SK-N-SH treated with all-trans-retinoic acid at 6 μM for 48 hours (cell line): ENCODE data around the gene ADAMTS2.

Experiments
- ATAC-seq: fragments of 200-7000 bp; cut with Tn5 transposase; 3 replicates; pipeline ENCODE4 v1.9.1; 2020; ENCODE audit warnings: mild to moderate bottlenecking, moderate library complexity
- ARNTL ChIP-seq: fragments of 450-650 bp; formaldehyde crosslinking; IDR thresholded peaks from 2 replicates; pipeline ENCODE4 v1.5.0; 2020; ENCODE audit warnings: low read depth, mild to moderate bottlenecking, moderate library complexity, borderline replicate concordance
- BACH2 ChIP-seq: fragments of 250-450 bp; sonication (Bioruptor Pico); IDR thresholded peaks from 2 replicates; pipeline ENCODE4 v1.9.0; 2021; ENCODE audit warnings: mild to moderate bottlenecking, borderline replicate concordance
- CREB5 ChIP-seq: fragments of 250-450 bp; sonication (Bioruptor Pico); IDR thresholded peaks from 2 replicates; pipeline ENCODE4 v1.5.1; 2020; ENCODE audit warnings: low read depth, mild to moderate bottlenecking, moderate library complexity
- CSDC2 ChIP-seq: fragments of 250-450 bp; sonication (Bioruptor Pico); IDR thresholded peaks from 2 replicates; pipeline ENCODE4 v1.5.0; 2020; ENCODE audit warnings: mild to moderate bottlenecking, moderate library complexity
- CSRNP3 ChIP-seq: fragments of 250-450 bp; sonication (Bioruptor Pico); IDR thresholded peaks from 2 replicates; pipeline ENCODE4 v1.5.1; 2021; ENCODE audit warnings: mild to moderate bottlenecking, moderate library complexity
- ESRRG ChIP-seq: fragments of 250-450 bp; sonication (Bioruptor Pico); IDR thresholded peaks from 2 replicates; pipeline ENCODE4 v1.6.1; 2021; ENCODE audit warnings: mild to moderate bottlenecking
- GLIS3 ChIP-seq: fragments of 250-450 bp; sonication (Bioruptor Pico); IDR thresholded peaks from 2 replicates; pipeline ENCODE4 v1.5.0; 2020; ENCODE audit warnings: mild to moderate bottlenecking, moderate library complexity
- ISL1 ChIP-seq: fragments of 250-450 bp; sonication (Bioruptor Pico); IDR thresholded peaks from 2 replicates; pipeline ENCODE4 v2.1.2; 2022; ENCODE audit warnings: mild to moderate bottlenecking, moderate library complexity
- OSR1 ChIP-seq: fragments of 250-450 bp; sonication (Bioruptor Pico); IDR thresholded peaks from 2 replicates; pipeline ENCODE4 v1.8.0; 2022; ENCODE audit warnings: moderate library complexity, mild to moderate bottlenecking, inconsistent platforms
- PPARA ChIP-seq: fragments of 250-450 bp; sonication (Bioruptor Pico); IDR thresholded peaks from 2 replicates; pipeline ENCODE4 v1.5.0; 2020; ENCODE audit warnings: mild to moderate bottlenecking, borderline replicate concordance
- SNAI2 ChIP-seq: fragments of 250-450 bp; sonication (Bioruptor Pico); IDR thresholded peaks from 2 replicates; pipeline ENCODE4 v1.5.0; 2020; ENCODE audit warnings: mild to moderate bottlenecking, moderate library complexity
- TCF4 ChIP-seq: fragments of 250-450 bp; sonication (Bioruptor Pico); IDR thresholded peaks from 2 replicates; pipeline ENCODE4 v1.8.0; 2021; ENCODE audit warnings: mild to moderate bottlenecking, moderate library complexity, borderline replicate concordance
- TOX ChIP-seq: fragments of 250-450 bp; sonication (Bioruptor Pico); IDR thresholded peaks from 2 replicates; pipeline ENCODE4 v1.8.0; 2021; ENCODE audit warnings: mild to moderate bottlenecking, moderate library complexity, borderline replicate concordance
- ZC3H10 ChIP-seq: fragments of 250-450 bp; sonication (Bioruptor Pico); IDR thresholded peaks from 2 replicates; pipeline ENCODE4 v1.5.1; 2021; ENCODE audit warnings: mild to moderate bottlenecking, moderate library complexity
- ZFP3 ChIP-seq: fragments of 250-450 bp; sonication (Bioruptor Pico); IDR thresholded peaks from 2 replicates; pipeline ENCODE4 v1.5.0; 2020; ENCODE audit warnings: mild to moderate bottlenecking, moderate library complexity
- ZFP30 ChIP-seq: fragments of 450-650 bp; formaldehyde crosslinking; IDR thresholded peaks from 2 replicates; pipeline ENCODE4 v1.5.0; 2022; ENCODE audit warnings: mild to moderate bottlenecking, moderate library complexity
- ZNF565 ChIP-seq: fragments of 450-650 bp; formaldehyde crosslinking; conservative IDR thresholded peaks from 2 replicates; pipeline ENCODE4 v1.5.0; 2020; ENCODE audit warnings: low read depth, mild to moderate bottlenecking, moderate library complexity
- ZNF70 ChIP-seq: fragments of 450-650 bp; formaldehyde crosslinking; IDR thresholded peaks from 2 replicates; pipeline ENCODE4 v1.5.0; 2020; ENCODE audit warnings: mild to moderate bottlenecking, moderate library complexity
- ZNF8 ChIP-seq: fragments of 450-650 bp; formaldehyde crosslinking; IDR thresholded peaks from 2 replicates; pipeline ENCODE4 v1.5.0; 2020; ENCODE audit warnings: mild to moderate bottlenecking, moderate library complexity
- TF ChIP-seq, protein P1 (sequence below): fragments of 250-450 bp; sonication (Bioruptor Pico); IDR thresholded peaks from 2 replicates; pipeline ENCODE4 v1.5.0; 2020; ENCODE audit warnings: mild to moderate bottlenecking, moderate library complexity
- TF ChIP-seq, protein P2 (sequence below): fragments of 250-450 bp; sonication (Bioruptor Pico); IDR thresholded peaks from 2 replicates; pipeline ENCODE4 v1.8.0; 2020; ENCODE audit warnings: mild to moderate bottlenecking, moderate library complexity, borderline replicate concordance

The ADAMTS2 gene

DNA sequence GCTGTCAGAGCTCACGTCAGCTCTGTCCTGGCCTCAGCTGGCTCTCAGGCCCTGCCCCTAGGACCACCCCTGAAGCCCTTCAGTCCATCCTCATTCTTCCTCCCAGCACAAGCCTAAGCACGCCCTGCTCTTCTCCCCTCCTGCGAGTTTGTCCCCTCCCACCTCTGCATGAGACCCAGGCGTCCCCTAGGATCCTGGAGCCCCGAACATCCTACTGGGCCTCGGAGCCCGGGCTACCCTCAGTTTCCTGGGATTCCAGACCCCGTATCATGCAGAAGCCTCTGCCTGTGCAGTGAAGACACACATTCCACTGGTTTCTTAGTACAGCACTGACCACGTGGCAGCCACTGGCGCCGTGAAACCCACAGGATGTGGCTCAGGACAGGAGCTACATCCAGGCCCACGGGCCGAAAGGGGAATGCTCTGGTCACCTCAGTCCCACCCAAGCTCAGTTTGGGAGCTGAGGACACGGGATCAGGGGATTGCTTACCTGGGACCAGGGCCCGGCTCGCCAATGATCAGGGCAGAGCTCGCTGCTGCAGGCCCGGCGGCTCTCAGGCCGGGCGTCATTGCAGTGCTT is 220.9 kb downstream of the ADAMTS2 start (continued):
- TF ChIP-seq, protein P1, sequence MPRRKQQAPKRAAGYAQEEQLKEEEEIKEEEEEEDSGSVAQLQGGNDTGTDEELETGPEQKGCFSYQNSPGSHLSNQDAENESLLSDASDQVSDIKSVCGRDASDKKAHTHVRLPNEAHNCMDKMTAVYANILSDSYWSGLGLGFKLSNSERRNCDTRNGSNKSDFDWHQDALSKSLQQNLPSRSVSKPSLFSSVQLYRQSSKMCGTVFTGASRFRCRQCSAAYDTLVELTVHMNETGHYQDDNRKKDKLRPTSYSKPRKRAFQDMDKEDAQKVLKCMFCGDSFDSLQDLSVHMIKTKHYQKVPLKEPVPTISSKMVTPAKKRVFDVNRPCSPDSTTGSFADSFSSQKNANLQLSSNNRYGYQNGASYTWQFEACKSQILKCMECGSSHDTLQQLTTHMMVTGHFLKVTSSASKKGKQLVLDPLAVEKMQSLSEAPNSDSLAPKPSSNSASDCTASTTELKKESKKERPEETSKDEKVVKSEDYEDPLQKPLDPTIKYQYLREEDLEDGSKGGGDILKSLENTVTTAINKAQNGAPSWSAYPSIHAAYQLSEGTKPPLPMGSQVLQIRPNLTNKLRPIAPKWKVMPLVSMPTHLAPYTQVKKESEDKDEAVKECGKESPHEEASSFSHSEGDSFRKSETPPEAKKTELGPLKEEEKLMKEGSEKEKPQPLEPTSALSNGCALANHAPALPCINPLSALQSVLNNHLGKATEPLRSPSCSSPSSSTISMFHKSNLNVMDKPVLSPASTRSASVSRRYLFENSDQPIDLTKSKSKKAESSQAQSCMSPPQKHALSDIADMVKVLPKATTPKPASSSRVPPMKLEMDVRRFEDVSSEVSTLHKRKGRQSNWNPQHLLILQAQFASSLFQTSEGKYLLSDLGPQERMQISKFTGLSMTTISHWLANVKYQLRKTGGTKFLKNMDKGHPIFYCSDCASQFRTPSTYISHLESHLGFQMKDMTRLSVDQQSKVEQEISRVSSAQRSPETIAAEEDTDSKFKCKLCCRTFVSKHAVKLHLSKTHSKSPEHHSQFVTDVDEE (CRISPR knock-in tag), result no peak
- TF ChIP-seq ZFP3 (CRISPR knock-in tag) (no peak), GLIS3 (CRISPR knock-in tag) (no peak), ZNF8 (CRISPR knock-in tag) (no peak), BACH2 (CRISPR knock-in tag) (no peak), ISL1 (CRISPR knock-in tag) (no peak), ZNF70 (no peak), PPARA (CRISPR knock-in tag) (no peak), ZNF565 (CRISPR knock-in tag) (no peak), CSDC2 (CRISPR knock-in tag) (no peak), ZFP30 (CRISPR knock-in tag) (no peak)

DNA sequence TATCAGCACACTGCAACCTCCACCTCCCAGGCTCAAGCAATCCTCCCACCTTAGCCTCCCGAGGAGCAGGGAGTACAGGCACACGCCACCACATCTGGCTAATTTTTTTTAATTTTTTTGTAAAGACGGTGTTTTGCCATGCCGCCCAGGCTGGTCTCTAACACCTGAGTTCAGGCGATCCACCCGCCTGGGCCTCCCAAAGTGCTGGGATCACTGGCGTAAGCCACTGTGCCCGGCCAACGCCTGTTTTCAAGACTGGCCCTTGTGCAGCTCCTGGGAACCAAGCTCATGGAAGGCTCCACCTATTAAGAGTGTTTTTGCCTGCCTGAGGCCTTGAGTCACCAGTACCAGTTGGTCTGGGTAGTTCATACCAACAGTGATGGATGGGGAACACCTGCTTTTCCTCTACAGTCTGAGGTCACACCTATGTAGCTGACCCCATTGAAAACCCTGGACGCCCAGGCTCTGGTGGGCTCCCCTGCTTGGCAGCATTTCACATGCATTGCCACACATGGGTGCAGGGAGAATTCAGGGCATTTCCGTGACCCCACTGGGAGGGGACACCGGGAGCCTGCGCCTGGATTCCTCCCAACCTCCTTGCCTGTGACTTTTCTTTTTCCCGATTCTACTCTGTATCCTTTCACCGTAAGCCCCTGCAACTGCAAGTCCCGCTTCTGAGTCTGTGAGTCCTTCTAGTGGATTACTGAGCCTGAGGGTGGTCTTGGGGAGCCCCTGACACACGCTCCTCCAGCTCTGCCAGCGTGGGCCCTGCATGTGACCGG is 221.6 kb downstream of the ADAMTS2 start:
- TF ChIP-seq TOX (no peak), CREB5 (no peak), CSRNP3 (CRISPR knock-in tag) (no peak), ZNF8 (CRISPR knock-in tag) (no peak), ZNF70 (no peak), ISL1 (CRISPR knock-in tag) (no peak), ZC3H10 (CRISPR knock-in tag) (no peak)
- TF ChIP-seq, protein P2, sequence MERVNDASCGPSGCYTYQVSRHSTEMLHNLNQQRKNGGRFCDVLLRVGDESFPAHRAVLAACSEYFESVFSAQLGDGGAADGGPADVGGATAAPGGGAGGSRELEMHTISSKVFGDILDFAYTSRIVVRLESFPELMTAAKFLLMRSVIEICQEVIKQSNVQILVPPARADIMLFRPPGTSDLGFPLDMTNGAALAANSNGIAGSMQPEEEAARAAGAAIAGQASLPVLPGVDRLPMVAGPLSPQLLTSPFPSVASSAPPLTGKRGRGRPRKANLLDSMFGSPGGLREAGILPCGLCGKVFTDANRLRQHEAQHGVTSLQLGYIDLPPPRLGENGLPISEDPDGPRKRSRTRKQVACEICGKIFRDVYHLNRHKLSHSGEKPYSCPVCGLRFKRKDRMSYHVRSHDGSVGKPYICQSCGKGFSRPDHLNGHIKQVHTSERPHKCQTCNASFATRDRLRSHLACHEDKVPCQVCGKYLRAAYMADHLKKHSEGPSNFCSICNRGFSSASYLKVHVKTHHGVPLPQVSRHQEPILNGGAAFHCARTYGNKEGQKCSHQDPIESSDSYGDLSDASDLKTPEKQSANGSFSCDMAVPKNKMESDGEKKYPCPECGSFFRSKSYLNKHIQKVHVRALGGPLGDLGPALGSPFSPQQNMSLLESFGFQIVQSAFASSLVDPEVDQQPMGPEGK (CRISPR knock-in tag), result no peak
- no peak for ATAC-seq

DNA sequence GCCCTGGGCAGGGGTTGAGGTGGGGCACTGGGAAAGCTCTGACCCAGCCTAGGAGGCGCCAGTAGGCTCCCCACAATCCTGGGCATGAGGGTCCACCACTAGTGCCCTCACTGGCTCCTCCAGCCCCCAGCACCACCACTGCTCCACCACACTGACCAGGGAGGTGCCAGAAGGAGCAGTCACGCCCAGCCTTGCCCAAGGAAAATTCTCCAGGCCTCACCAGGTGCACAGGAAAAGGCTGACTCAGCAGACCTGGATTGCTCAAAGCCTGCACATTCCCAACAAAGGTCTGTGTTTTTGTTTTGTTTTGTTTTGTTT is 222.2 kb downstream of the ADAMTS2 start:
- no peak for ATAC-seq
- TF ChIP-seq ZC3H10 (CRISPR knock-in tag) (no peak), CSRNP3 (CRISPR knock-in tag) (no peak), PPARA (CRISPR knock-in tag) (no peak), ZFP30 (CRISPR knock-in tag) (no peak), ZFP3 (CRISPR knock-in tag) (no peak), TOX (no peak), ZNF8 (CRISPR knock-in tag) (no peak), ESRRG (CRISPR knock-in tag) (no peak), CSDC2 (CRISPR knock-in tag) (no peak), ZNF565 (CRISPR knock-in tag) (no peak), OSR1 (no peak), CREB5 (no peak), SNAI2 (no peak), TCF4 (no peak), ARNTL (CRISPR knock-in tag) (no peak), ZNF70 (no peak), ISL1 (CRISPR knock-in tag) (no peak), BACH2 (CRISPR knock-in tag) (no peak)
- TF ChIP-seq, protein P2 (CRISPR knock-in tag), result no peak
